Stimulated activated CD8-positive, alpha-beta memory T cell treated with anti-CD3 and anti-CD28 coated beads, Interleukin-2, amount 100 ng/mL, for 48 hours (primary cell): ENCODE data around the gene UGT1A10.
"Not testable (repeated sequence)": the region's sequence is repeated elsewhere in the genome, so short reads cannot be mapped to it uniquely, and the experiment has no call there.

Experiments
- DNase-seq, 2 donors: peaks; one replicate each; pipeline ENCODE4 v3.0.0-alpha.2; 2020; ENCODE audit warnings: low read depth in 2 of 2

The UGT1A10 gene

DNA sequence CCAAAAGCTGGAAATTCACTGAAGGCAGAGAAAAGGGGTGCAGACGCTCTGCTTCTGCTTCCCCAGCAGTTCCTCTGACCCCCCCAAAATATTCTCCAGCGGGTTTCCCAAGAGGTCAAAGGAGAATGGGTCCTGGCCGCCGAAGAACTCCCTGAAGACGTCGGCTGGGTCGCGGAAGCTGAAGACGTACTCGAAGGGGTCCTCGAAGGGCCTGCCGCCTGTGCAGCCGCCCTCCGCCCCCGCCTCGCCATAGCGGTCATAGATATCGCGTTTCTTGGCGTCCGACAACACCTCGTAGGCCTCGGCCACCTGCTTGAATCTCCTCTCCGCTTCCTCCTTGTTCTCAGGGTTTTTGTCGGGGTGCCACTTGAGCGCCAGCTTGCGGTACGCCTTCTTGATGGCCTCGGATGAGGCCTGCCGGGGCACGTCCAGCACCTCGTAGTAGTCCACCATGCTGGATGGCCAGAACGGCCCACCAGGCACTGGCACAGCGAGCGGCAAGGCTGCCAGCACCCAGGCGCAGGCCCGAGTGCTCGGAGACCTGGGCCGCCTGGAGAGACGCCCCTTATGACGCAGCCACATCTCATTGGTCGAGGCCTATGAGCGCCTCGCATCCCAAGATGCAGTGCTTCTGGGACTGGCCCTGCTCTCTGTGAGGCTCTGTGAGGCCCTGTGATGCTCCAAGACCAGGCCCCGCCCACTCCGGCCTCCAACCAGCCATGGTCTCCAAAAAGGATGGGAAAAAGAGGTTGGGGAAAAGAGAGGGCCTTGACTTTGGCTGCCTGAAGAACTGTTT is 107.4 kb downstream of the UGT1A10 start:
- no peak for DNase-seq

GRCh38 chr2:233745073-233745755 is 109.0 kb downstream of the UGT1A10 start:
- DNase-seq = no peak

DNA sequence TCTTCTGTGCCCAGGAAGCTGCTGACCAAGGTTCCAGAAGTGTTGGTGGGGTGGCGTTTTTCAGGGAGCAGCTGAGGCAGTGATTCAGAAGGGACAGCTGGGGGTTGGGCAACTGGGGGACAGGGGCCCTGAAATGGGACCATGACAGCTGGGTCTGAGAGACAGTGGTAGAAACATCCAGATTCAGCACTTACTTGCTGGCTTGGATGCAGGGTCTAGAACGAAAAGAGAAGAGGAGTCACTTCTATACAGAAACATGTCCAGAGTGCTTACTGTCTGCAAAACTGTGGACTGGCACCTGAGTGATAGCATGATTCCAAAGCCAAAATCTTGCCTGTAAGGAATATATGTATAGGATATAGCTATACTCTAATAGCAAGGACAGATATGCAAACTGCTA is 109.6 kb downstream of the UGT1A10 start:
- not testable (repeated sequence) for DNase-seq

DNA sequence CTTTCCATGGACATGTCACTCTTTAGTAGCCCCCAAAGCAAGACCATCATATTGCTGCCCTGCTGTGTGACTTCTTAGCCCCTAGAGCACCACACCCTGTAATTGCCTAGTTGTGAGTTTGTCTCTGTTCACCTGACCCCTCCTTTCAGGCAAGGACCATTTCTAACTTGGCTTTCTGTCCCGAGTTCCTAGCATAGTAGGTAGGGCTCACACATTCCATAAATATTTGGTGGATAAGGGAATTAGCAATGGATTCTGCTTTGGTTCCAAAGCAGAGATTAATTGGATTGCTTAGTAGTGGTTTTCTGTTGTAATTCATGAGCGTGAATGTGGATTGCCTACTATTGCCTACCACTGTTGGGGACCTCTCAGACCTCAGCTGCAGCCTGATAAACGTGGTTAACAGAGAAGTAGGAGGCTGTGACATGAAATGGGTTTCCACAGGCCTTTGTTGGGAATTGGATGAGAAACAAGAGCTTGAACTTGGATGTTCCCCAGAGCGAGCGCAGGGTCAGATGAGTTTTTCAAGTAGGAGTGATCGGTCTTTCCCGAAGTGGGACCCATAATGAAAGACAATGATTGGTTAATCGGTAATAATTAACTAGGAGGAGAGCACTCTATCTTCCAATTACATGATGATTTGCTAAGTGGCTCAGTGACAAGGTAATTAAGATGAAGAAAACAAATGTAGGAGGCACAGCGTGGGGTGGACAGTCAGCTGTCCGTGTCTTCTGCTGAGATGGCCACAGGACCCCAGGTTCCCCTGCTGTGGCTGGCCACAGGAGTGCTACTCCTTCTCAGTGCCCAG is 110.4 kb downstream of the UGT1A10 start:
- DNase-seq = no peak

- no peak for DNase-seq
Observed at GRCh38 chr2:233747283-233747544, 111.0 kb downstream of the UGT1A10 start.

GRCh38 chr2:233750689-233751088 is 114.4 kb downstream of the UGT1A10 start:
- not testable (repeated sequence) for DNase-seq

DNA sequence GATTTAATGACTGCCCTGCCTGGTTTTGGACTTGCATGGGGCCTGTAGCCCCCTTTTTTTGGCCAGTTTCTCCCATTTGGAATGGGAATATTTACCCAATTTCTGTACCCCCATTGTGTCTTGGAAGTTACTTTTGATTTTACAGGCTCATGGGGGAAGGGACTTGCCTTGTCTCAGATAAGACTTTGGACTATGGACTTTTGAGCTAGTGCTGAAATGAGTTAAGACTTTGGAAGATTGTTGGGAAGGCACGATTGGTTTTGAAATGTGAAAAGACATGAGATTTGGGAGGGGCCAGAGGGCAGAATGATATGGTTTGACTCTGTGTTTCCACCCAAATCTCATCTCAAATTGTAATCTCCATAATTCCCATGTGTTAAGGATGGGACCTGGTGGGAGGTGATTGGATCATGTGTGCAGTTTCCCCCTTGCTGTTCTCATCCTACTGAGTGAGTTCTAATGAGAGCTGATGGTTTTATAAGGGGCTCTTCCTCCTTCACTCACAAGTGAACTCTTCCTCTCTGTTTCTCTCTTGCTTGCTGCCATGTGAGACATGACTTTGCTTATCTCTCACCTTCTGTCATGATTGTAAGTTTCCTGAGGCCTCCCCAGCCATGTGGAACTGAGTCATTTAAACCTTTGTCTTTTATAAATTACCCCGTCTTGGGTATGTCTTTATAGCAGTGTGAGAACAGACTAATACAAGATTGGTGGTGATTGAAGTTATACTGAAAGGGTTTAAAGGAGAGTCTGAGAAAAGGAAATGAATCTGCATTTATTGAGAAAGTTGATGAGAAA is 115.2 kb downstream of the UGT1A10 start:
- DNase-seq = not testable (repeated sequence)

DNA sequence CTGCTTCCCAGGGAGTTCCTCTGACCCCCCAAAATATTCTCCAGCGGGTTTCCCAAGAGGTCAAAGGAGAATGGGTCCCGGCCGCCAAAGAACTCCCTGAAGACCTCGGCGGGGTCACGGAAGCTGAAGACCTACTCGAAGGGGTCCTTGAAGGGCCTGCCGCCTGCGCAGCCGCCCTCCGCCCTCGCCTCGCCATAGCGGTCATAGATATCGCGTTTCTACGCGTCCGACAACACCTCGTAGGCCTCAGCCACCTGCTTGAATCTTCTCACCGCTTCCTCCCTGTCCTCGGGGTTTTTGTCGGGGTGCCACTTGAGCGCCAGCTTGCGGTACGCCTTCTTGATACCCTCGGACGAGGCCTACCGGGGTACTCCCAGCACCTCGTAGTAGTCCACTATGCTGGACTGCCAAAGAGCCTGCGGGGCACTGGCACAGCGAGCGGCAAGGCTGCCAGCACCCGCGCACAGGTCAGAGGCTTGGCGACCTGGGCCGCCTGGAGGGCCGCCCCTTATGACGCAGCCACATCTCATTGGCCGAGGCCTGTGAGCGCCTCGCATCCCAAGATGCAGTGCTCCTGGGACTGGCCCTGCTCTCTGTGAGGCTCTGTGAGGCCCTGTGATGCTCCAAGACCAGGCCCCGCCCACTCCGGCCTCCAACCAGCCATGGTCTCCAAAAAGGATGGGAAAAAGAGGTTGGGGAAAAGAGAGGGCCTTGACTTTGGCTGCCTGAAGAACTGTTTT is 118.8 kb downstream of the UGT1A10 start:
- no peak for DNase-seq

DNA sequence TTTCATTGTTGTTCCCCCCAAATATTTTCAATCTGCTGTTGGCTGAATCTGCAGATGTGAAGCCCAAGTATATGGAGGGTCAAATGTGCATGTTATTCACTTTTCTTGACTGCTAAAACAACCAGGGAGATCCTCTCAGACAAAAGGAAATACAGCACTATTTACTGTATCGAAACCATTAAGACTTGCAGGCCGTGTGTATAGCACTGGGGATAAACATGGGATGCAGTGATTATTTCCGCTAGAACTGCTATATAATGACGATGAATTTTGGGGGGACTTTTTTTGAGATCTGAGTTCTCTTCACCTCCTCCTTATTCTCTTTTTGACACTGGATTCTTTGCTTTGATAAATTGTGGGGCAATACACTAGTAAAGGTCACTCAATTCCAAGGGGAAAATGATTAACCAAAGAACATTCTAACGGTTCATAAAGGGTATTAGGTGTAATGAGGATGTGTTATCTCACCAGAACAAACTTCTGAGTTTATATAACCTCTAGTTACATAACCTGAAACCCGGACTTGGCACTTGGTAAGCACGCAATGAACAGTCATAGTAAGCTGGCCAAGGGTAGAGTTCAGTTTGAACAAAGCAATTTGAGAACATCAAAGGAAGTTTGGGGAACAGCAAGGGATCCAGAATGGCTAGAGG is 120.3 kb downstream of the UGT1A10 start:
- DNase-seq = no peak

- DNase-seq = no peak
Observed at GRCh38 chr2:233758141-233758540, 121.9 kb downstream of the UGT1A10 start.

GRCh38 chr2:233758849-233759248 is 122.6 kb downstream of the UGT1A10 start:
- DNase-seq = no peak

- DNase-seq = no peak
Observed at GRCh38 chr2:233760043-233760442, 123.8 kb downstream of the UGT1A10 start, which contains the start of gene UGT1A1. UGT1A1 (plus strand) TSS chr2:233760270; CDS start chr2:233760288, 18 bp downstream.

DNA sequence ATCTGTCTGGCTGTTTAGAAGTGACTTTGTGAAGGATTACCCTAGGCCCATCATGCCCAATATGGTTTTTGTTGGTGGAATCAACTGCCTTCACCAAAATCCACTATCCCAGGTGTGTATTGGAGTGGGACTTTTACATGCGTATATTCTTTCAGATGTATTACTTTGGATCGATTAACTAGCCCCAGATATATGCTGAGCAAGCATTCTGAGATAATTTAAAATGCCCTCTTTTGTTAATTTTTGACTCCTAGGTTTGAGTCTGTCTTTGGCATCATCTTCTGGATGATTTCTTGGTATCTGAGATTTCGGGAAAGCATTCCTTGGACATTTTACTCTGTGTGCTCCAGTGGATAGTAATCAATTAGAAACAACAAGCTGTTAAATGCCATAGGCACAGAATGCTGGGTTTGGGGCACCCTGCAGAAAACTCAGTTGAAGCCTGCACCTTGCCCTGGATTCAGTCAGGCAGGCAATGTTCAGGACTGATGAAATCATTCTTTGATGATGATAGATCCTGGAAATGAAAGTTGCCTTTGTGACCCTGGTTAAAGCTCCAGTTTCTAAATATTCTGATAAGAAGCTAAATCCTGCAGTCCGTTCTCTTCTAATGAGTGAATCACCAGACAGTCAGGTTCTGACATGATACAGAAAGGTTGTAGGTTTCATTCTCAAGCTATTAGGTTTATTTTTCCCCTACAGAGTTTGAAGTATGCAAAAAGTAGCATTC is 125.0 kb downstream of the UGT1A10 start:
- DNase-seq = no peak

- no peak for DNase-seq
Observed at GRCh38 chr2:233764264-233764663, 128.0 kb downstream of the UGT1A10 start.

- DNase-seq = no peak
Observed at GRCh38 chr2:233764761-233765160, 128.5 kb downstream of the UGT1A10 start.

- DNase-seq = no peak
Observed at GRCh38 chr2:233766416-233766815, 130.2 kb downstream of the UGT1A10 start.

GRCh38 chr2:233768076-233768475 is 131.8 kb downstream of the UGT1A10 start:
- DNase-seq = no peak

DNA sequence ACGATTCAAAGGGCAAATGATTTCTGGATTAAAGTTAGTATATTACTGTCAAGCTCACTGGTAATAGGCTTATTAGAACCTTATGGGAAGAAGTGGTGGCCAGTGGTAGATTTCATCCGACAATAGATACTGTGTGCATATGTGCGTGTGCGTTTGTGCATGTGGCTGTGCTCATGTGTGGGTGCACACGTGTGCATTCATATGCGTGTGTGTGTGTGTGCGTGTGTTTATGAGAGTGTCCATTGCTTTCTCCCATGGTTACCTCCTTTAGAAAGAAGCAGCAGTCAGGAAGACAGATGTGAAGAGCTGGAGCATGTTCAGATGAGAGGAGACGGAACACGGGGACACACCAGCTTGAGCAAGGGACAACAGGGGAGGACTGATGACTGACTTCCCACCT is 133.0 kb downstream of the UGT1A10 start:
- DNase-seq = no peak

- DNase-seq = no peak
Observed at GRCh38 chr2:233772153-233772552, 135.9 kb downstream of the UGT1A10 start.

DNA sequence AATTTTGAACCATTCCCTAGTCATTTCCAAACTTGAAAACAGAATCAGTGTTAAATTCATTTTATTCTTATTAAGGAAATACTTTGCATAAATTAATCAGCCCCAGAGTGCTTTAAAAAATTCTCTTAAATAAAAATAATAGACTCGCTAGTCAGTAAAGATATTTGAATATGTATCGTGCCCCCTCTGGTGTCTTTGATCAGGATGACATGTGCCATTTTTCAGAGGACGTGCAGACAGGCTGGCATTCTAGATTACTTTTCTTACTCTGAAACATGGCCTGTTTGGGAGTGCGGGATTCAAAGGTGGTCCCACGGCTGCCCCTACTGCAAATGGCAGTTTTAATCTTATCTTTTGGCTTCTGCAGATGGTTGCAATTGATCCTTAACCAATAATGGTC is 136.3 kb downstream of the UGT1A10 start:
- DNase-seq = no peak
